ENCODE measurements around the gene RAB11FIP2.
"Not testable (repeated sequence)": the region's sequence is repeated elsewhere in the genome, so short reads cannot be mapped to it uniquely, and the experiment has no call there.

The RAB11FIP2 gene, protein sequence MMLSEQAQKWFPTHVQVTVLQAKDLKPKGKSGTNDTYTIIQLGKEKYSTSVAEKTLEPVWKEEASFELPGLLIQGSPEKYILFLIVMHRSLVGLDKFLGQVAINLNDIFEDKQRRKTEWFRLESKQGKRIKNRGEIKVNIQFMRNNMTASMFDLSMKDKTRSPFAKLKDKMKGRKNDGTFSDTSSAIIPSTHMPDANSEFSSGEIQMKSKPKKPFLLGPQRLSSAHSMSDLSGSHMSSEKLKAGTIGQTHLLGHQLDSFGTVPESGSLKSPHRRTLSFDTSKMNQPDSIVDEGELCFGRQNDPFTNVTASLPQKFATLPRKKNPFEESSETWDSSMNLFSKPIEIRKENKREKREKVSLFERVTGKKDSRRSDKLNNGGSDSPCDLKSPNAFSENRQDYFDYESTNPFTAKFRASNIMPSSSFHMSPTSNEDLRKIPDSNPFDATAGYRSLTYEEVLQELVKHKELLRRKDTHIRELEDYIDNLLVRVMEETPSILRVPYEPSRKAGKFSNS

DNA sequence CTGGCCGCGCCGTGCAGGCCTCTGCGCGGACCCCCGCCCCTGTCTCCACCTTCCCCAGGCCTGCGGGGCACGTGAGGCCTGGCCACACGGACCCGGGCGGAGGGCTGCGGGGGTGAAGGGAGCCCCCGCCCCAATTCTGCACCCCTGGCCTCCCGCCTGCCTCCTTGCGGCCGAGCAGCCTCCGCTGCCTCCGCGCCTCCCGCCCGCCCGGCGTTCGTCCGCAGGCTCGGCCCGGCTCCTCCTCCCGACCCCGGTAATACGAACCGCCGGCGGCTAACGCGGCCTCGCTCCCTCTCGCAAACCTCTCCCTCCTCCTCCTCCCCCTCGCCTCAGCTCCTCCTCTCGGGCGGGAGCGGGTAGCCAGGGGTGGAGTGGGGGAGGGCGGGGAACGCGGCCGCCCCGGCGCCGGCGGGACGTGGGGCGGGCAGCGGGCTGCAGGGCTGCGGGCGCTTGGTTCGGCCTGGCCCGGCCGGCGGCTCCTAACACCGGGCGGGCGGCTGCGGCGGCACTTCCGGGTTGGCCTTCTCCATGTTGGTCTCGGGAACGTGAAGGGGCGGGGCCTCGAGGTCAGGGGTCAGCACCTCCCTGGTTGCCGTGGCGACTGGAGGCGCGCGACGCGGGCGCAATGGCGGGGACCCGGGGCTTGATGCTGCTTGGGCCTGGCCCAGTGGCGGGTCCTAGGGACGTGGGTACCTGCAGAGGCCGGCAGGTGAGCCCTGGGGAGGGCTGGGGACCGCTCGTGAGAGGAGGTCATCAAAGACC, at the start of gene RAB11FIP2:
RAB11FIP2 (minus strand) TSS at position 547 of the 762 bp plus-strand sequence. CDS start 778 bp downstream, outside the sequence.
- peak; percentile 94 for DNase-seq (ENCODE audit: low read depth)

DNA sequence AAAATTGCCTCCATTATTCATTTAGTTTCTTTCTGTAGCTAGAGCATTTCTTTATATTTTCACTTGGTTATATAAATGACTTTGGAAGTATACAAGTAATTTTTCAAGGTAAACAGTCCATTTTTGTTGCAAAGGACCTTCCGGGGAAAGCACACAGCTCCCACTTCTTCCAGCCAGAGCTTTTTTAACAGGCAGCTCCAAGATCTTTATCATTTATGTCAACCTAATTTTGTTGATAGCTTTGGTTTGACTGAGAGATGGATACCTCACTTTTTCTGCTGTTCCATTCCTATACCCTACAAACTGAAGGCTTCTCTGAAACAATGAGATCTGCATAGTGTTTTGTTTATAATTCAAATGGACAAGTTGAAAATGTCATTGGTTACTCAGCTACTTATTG, 49.3 kb upstream of the RAB11FIP2 start:
- no peak for DNase-seq (ENCODE audit: low read depth)

DNA sequence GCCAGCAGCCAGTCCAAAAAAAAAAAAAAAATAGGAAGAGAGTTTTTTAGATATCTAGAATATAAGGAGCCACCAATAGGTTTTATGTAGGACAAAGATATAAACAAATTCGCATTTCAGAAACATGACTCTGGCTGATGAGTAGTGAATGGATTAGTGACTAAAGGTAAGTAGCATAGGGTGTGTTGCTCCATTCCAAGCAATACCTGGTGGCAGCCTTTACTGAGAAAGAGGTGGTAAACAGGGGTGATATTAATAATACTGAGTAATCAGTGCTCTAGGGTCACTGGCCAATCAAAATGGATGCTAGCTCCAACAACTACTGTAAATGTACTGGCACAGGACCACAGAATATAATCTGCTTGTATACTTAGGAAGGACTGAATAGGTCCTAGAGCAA, 45.5 kb upstream of the RAB11FIP2 start:
- DNase-seq (ENCODE audit: low read depth) = no peak

DNA sequence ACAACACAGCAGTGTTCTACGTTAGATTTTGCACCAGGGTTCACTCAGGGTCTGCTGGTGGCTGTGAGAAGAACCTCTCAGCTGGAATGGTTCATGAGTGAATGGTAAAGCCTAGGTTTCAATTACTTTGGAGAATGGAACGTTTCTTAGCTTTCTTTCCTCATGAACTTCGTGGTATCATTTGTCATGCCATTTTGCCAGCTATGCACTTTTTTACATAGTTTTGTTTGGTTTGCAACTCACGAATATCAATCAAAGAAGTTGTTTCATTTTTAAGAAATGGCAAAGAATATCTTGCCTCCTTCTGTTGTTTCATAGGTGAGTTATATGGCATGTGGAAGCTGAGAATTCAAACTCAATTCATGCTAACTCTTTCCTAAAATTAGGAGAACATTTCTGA, 34.1 kb upstream of the RAB11FIP2 start:
- DNase-seq (ENCODE audit: low read depth) = no peak

DNA sequence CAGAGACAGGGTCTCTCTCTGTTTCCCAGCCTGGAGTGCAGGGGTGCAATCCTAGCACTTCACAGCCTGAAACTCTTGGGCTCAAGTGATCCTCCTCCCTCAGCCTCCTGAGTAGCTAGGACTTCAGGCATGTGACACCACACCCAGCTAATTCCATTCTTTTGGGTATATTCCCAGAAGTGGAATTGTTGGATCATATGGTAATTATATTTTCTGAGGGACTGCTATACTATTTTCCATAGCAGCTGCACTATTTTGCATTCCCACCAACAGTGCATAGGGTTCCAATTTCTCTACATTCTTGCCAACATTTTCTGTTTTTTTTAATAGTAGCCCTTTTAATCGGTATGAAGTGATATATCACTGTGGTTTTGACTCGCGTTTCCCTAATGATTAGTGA, 30.0 kb upstream of the RAB11FIP2 start:
- no peak for DNase-seq (ENCODE audit: low read depth)

DNA sequence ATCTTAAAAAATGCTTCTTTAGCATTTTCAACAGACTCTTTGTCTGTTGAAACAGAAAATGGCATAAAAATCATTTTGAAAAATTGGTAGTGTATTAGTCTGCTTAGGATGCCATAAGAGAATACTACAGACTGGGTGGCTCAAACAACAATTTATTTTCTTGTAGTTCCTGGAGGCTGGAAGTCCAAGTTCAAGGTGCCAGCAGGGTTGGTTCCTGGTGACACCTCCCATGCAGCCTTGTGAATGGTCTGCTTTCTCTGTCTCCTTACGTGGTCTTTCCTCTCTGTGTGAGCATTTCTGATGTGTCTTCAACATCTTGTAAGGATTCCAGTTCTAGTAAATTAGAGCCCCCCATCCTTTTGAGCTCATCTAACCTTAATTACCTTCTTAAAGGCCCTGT, 26.1 kb upstream of the RAB11FIP2 start:
- DNase-seq (ENCODE audit: low read depth) = no peak

DNA sequence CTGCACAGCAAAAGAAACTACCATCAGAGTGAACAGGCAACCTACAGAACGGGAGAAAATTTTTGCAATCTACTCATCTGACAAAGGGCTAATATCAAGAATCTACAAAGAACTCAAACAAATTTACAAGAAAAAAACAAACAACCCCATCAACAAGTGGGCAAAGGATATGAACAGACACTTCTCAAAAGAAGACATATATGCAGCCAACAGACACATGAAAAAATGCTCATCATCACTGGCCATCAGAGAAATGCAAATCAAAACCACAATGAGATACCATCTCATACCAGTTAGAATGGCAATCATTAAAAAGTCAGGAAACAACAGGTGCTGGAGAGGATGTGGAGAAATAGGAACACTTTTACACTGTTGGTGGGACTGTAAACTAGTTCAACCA, 20.6 kb upstream of the RAB11FIP2 start:
- DNase-seq (ENCODE audit: low read depth) = not testable (repeated sequence)

DNA sequence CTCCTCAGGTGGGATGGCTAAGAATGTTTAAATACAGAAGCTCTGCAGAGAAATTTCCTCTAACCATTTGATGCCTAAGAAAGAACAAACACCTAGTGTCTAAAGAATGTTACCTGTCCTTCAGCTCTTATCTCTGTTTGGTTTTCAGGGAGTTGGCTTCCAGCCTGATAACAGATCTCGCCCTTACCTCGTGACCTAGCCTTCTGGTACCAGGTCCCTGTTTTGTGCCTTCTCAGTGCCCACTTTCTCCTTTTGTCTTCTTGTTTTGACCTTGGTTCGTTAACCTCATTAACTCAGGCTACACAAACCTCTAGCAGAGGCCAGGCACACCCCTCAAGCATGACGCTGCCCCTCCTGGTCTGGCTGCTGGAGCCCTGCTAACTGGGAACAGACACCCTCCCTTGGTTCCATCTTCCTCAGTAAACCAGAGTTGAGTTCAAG, 16.1 kb upstream of the RAB11FIP2 start:
- no peak for DNase-seq (ENCODE audit: low read depth)

DNA sequence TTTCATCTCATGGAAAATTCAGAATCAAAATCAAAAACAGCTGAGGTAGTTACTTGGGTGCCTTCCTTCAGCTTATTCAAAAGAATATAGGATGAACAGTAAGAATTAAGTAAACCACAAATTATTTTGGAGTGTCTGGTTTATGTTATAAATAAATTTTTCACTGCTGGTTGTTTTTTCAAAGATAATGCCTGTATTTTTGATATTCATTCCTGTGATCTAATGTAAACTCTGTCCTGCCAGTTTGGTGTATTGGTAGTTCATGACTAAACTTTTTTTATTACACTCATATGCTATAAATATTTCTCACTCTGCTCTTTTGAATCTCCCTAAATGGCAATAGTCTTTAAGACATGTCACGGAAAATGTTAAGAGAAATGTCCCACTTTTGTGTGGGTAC, 11.6 kb upstream of the RAB11FIP2 start:
- no peak for DNase-seq (ENCODE audit: low read depth)

DNA sequence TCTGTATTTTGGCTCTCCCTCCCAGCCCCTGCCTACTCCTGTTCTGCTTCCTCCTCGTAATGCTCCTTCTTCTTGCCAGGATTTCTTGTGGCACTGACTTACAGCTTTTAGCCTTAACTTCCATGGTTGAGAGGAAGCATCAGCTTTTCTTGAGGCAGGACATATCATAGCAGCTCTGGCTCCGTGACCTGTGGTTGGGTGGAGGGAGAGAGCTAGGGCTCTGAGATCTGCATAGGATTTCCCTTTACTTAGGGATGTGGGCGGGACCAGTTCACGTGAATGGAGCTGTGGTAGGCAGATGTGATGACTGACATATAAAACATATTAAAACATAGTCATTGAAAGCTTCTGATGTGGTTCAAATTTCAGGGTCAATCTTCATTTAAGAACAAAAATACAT, 10.6 kb upstream of the RAB11FIP2 start:
- DNase-seq (ENCODE audit: low read depth) = no peak

DNA sequence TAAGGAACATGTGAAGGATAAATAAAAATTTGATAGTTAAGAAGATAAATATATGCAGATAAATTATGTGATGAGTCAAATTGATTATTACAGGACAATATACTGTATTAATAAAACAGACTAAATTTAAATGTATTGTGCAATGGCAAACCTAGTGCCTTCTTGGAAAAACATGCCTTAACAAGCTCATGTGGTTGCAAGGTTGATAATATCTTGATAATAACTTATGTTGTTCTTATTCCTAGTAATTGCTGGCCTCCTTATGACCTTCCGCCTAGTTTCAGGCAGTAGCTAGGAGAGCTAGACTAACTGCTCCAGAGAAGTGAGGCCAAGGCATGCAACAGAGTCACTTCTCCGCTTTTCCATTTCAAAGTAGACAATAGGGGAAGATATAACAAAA, 7.6 kb upstream of the RAB11FIP2 start:
- no peak for DNase-seq (ENCODE audit: low read depth)

DNA sequence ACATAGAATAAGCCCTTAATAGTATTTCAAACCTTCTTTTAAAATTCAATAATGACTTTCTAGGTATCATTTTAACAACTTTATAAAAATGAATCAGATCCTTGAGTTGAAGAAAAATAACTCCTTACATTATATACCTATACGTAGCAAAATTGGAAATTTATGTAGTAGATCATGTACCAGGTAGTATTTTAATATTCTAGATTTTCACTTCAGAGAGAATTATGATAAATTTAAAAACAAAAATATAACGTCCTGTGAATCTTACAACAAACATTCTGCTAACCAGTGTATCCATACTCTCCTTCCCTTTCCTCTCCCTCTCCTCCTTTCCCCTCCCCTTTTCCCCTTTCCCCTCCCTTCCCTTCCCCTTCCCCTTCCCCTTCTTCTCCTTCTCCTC, 6.1 kb upstream of the RAB11FIP2 start:
- no peak for DNase-seq (ENCODE audit: low read depth)

DNA sequence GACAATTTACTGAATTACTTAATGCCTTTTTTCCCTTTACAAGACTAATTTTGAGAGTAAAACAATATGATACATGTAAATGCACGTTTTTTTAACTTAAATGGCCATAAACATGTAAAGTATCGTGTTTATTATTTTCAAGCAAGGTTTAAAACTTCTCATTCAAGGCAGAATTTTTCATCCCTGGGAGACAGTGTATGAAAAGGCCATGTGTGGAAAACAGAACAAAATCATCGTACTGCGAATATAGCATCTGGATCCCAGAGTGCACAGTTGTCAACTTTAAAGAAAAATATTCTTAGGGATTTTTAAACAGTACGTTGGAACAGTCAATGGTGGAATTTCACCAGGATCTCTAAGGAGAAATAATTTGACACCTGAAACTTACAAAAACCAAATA, 1.1 kb upstream of the RAB11FIP2 start:
- no peak for DNase-seq (ENCODE audit: low read depth)

DNA sequence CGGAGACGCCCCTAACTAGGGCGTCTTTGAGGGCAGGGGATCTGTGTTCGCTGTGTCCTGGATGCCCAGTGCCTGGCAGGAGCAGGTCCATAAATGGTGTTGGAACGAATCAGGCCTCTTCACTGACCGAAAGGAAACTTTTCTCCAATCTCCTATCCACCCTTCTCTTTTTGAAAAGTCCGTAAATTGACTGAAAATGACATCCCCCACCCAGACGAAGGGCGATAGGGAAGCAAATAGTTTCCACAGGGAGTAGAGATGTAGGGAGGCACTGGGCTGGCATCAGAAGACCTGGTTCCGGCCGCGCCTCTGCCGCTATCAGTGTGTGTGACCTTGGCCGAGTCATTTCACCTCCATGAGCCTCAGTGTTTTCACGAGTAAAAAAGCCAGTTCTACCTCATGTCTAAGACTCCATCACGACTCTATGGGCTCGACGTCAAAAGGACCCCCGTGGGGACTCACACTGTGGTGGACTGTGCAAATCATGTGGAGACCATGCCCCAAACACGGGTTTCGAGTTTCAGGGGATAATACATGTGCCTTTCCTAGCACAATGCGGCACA, 497 bp upstream of the RAB11FIP2 start:
- DNase-seq (ENCODE audit: low read depth) = no peak

DNA sequence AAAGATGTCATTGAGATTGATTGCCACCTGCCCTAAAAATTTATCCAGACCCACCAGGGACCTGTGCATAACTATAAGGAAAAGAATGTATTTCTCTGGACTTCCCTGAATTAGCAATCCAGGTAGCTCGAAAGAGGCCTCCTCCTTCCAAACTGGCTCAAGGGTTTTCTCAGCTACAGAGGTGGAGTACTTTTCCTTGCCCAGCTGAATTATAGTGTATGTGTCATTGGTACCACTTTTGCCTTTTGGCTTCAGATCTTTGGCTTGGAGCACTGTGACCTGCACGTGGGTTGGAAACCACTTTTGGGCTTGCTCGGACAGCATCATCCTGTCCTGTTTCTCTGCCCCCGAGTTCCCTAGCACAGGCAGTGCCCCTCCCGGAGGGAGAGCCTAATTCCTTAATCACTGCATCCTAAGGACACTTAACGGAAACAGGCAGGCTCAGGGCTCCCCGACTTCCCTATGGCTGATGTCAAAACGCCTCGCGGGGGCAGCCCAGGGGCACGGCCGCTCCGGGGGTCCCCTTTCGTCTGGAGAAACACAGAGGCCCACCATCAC, 825 bp downstream of the RAB11FIP2 start:
- DNase-seq (ENCODE audit: low read depth) = peak; percentile 65

DNA sequence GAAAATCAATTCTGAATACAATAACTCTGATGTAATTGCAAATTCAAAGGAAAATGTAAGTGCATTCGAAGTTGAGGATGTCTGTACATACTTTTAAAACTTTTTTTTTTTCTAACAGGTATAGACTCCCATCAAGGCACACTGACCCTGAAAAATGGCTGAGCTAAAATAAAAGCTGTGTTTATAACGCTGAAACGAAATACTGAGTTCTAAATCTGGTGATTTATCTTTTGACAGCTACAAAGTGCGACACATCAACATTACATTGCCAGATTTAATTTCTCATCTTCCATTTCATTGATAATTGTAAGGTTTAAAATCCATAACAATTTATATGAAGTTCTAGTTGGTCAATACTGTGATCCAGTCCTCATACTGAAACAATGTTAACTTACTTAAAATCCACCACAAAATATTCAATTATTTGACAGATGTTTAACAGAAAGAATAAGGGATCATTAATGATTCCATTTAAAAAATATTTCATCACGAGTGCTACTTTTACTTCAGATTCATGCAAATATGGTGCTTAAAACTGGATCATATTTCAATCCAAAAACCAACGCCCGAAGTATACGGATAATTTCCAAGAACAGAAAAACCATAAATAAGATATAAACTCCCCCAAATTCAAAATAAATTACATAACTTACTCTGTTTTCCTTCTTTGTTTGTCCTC, 1.4 kb downstream of the RAB11FIP2 start:
- no peak for DNase-seq (ENCODE audit: low read depth)

DNA sequence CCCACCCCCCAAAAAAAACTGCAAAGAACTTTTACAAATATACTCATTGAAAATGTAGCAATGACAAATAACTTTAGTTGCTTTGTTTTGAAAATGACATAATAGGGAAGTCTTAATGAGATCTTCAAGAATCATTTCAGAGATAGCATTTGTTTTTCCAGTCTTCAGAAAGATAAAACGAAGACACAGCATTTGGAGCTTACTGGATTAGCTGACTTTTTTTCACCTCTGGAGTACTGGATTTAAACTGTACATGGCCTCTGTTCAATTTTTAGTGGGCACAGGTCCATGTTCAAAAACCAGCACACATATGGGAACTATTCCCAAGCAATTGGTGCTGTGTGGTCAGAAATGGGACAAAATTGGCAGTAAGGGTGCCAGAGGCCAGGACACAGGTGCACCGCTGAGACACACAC, 3.9 kb downstream of the RAB11FIP2 start:
- no peak for DNase-seq (ENCODE audit: low read depth)

DNA sequence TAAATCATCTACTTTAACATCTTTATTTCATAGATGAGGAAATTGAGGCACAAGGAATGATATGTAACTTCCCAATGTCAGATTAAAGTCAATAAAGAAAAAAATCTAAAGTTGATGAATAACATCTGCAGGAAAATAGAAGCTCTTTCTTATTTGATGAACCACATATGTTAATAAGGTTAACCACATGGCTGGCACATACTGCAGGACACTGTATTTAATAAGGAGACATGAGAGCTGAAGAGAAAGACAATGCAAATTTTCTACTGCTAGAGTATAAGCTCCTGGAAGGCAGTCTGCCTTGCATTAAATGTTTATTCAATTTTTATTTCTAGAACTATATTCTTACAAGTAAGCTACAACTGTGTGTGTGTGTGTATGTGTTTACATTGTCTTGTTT, 4.4 kb downstream of the RAB11FIP2 start:
- DNase-seq (ENCODE audit: low read depth) = no peak

DNA sequence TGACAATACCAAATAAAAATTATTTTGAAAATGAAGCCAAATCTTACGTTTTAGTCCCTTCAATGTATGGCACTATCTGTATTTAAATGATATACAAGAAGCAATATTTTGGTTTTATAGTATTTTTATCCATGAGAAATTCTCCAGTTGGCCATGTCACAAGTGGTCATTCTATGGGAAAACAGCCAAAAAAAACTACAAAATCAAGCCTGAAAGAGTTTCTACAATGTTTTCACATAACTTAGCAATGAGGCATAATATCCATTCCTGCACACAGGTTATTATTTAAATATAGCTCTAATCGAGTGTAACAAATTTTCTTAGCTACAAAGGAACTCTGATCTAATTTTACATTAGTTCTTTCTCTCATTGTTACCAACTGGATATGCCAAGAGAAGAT, 5.4 kb downstream of the RAB11FIP2 start:
- DNase-seq (ENCODE audit: low read depth) = peak; percentile 74

DNA sequence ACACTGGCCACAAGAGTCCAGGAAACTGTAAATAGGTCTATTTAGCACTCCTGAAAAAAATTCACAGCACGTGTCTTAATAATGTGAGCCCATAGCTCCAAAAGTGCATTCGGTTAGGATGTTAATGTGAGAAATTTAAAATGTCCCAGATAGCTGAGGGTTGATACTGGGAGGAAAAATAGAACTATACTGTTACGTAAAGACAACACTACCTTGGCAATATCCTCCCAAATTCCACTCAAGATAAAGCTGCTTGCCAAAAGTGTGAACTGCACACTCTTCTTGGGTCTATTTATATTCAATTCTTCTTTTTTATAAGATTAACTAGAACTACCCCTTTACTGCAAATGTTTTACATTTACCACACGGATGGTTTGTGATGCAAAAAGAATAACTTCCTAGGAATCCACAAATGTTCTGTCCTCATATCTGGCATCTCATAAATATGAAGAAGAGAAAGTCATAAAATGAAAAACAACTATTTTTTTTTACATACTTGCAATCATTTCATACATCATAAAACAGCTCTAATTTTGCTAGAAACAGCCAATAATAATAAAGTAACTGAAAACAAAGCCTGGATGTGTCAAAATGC, 10.4 kb downstream of the RAB11FIP2 start:
- peak; percentile 37 for DNase-seq (ENCODE audit: low read depth)

DNA sequence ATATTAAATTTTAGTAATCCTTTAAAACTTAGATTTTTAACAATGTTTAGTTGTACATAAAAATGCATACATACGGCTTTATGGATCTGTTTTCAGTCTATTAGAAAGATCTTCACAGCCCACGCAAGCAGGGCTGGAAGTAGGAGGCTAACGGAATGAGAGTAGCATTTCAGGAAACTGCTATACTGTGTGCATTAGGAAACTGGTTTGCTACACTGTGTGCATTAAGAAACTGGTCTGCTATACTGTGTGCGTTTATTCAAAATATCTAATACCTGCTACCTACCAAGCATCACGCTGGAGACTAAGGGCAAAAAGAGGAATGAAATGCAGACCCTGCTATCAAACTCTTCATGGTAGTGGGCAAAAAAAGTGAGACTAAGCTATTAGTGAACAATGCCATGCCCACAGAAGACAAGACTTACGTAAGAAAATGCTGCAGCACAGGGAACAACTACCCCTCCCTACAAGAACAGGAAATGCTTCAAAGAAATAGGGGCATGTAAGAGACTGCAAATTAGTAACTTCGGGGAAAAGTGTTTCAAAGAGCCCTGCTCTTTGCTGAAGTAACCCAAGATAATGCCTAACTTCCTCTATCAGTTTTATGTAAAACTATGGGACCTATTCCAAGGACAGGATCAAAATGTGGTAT, 11.3 kb downstream of the RAB11FIP2 start:
- no peak for DNase-seq (ENCODE audit: low read depth)

All from EH (cell line).